Spinal cord (tissue), 10 donors: ENCODE results near the gene LIAS. TPM values are rescaled to one million over a fixed set of nuclear protein-coding genes. Genes with fewer than 3 reads are reported as not detected.
"Not testable (repeated sequence)": the region's sequence is repeated elsewhere in the genome, so short reads cannot be mapped to it uniquely, and the experiment has no call there.

Experiments used
- DNase-seq, 6 donors: peaks; one replicate each; pipeline versions ENCODE4 v3.0.0 to v3.0.0-alpha.2; 2013 to 2015; ENCODE audit warnings: low spot score in 6 of 6, low read depth in 4 of 6
- H3K27ac ChIP-seq: one replicate; pipeline ENCODE4 v1.5.1; 2013; ENCODE audit warnings: low read depth, low read length, control low read depth
- H3K27me3 ChIP-seq: one replicate; pipeline ENCODE4 v1.6.1; 2013; ENCODE audit warnings: low read length; ENCODE audit not compliant: control insufficient read depth, insufficient read depth
- H3K36me3 ChIP-seq: one replicate; pipeline ENCODE4 v1.6.1; 2013; ENCODE audit warnings: low read length; ENCODE audit not compliant: control insufficient read depth, insufficient read depth
- H3K4me1 ChIP-seq: one replicate; pipeline ENCODE4 v1.6.1; 2013; ENCODE audit warnings: low read length; ENCODE audit not compliant: control insufficient read depth, insufficient read depth
- H3K4me3 ChIP-seq: one replicate; pipeline ENCODE4 v1.5.1; 2013; ENCODE audit warnings: low read depth, low read length, control low read depth
- H3K9me3 ChIP-seq: one replicate; pipeline ENCODE4 v1.6.1; 2013; ENCODE audit warnings: low read length; ENCODE audit not compliant: control insufficient read depth, insufficient read depth
- WGBS: methylation state at CpG from one replicate; pipeline ENCODE4 v1.1.5; 2013; ENCODE audit warnings: missing lambda C conversion rate; ENCODE audit not compliant: insufficient coverage; 5-methylcytosine and 5-hydroxymethylcytosine counted together
- polyA plus RNA-seq, 2 donors: library from polyadenylated mRNA; unstranded; fragments of 120-200 nt; gene quantifications; one replicate each; pipeline ENCODE4 v1.2.1, GENCODE V29; 2013; ENCODE audit not compliant: insufficient read length in 2 of 2
- total RNA-seq, 2 donors: library from RNA; depleted of rRNA in 1 of 2; stranded (reverse); fragments of 120-200 nt in 1 of 2; fragments of >200 nt in 1 of 2; gene quantifications; one replicate each; pipeline versions ENCODE4 v1.2.3 to v1.2.4, GENCODE V29; 2013 to 2014
- donor health status: healthy.

The LIAS gene
- total and polyA plus RNA-seq, 4 donors, result 17.2 to 25.4 (median 19.0) TPM

GRCh38 chr4:39494354-39494753 is 35.5 kb downstream of the LIAS start:
- no peak overlapping the region for H3K27ac ChIP-seq
- WGBS, result 100% methylated on average over 1 of the region's 1 CpG
- H3K9me3 ChIP-seq, result no peaks in the 10 kb centered on the region
- no peak overlapping the region for H3K4me3 ChIP-seq
- peaks cover 5% of the 10 kb centered on the region for H3K36me3 ChIP-seq
- DNase-seq, result no peak
- H3K27me3 ChIP-seq, result no peaks in the 10 kb centered on the region
- H3K4me1 ChIP-seq, result no peaks in the 10 kb centered on the region

DNA sequence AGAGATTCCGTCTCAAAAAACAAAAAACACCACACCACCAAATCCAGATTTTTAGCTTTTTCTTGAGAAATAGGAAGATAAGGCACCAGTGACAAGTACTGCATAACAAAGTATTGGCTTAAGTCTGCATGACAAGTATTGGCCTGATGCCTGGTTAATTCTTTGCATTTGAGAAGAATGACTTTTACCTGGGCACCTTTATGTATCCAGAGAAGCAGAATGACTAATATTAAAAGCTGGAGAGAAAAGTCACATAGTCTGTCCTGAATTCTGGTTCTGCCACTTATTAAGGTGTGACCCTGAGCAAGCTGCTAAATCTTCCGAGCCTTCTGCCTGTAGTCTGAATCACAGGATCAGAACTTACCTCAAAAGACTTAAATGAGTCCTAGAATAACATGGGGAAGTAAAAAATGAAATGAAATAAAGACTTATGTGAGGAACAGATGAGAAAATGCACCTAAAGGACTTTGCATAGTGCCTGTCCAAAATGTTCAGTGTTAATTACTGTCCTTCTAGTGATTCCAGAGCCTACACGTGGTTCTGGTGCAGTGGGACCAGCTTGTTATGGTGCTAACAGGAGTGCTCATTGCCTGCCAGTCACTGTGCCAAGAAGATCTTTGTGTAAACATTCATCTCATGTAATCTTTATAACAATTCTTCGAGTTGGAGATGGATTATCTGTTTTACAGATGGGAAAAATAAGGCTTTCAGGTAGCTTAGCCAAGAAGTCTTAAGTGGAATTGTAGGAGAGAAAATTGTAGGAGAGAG is 36.8 kb downstream of the LIAS start:
- Histone ChIP-seq H3K9me3 (no peaks in the 10 kb centered on the region), H3K27ac (no peak overlapping the region), H3K4me3 (no peak overlapping the region), H3K4me1 (no peaks in the 10 kb centered on the region), H3K36me3 (peaks cover 9% of the 10 kb centered on the region), H3K27me3 (no peaks in the 10 kb centered on the region)
- no peak for DNase-seq
- 89% methylated on average over 1 of the region's 4 CpGs for WGBS

DNA sequence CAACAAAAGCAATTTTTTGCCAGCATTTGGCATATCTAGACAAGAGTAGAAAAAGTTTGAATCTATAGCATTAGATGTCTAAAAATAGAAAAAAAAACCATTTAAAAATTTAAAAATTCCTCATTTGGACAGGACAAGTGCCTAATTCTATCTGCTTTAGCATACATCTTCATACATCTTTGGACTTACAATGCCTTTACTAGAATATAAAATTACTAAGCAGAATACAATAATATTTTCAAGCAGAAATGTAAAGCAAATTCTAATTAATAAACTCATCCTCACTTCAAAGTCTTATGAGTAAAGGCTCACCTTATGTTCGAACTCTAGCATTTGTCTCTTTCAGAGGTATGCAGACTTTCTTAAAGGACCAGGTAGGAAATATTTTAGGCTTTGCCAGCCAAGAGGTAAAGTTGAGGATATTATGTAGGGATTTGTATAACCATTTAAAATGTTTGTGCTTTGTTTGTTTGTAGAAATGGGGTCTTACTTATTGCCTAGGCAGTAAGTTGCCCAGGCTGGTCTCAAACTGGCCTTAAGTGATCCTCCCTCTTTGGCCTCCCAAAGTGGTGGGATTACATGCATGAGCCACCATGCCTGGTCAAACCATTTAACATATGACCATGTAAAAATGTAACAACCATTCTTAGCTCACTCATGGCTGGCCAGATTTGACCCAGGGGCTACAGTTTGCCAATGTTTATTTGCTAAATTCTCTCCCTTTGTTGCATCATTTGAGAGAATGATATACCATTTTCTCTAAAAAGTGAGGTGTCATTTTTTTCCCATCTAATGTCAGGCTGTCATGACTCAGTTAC is 39.3 kb downstream of the LIAS start:
- Histone ChIP-seq H3K27me3 (no peaks in the 10 kb centered on the region), H3K36me3 (peaks cover 27% of the 10 kb centered on the region), H3K9me3 (no peaks in the 10 kb centered on the region), H3K27ac (no peak overlapping the region), H3K4me3 (no peak overlapping the region), H3K4me1 (no peaks in the 10 kb centered on the region)
- DNase-seq, result no peak
- WGBS, result no CpG with 5 or more reads among the region's 1 CpG

GRCh38 chr4:39498727-39499020 is 39.8 kb downstream of the LIAS start:
- H3K4me3 ChIP-seq, result no peak overlapping the region
- no peaks in the 10 kb centered on the region for H3K9me3 ChIP-seq
- no peak for DNase-seq
- peaks cover 32% of the 10 kb centered on the region for H3K36me3 ChIP-seq
- no peaks in the 10 kb centered on the region for H3K27me3 ChIP-seq
- H3K27ac ChIP-seq, result no peak overlapping the region
- H3K4me1 ChIP-seq, result no peaks in the 10 kb centered on the region

- peaks cover 50% of the 10 kb centered on the region for H3K36me3 ChIP-seq
- H3K4me3 ChIP-seq, result no peak overlapping the region
- no peaks in the 10 kb centered on the region for H3K4me1 ChIP-seq
- no peaks in the 10 kb centered on the region for H3K27me3 ChIP-seq
- H3K27ac ChIP-seq, result no peak overlapping the region
- no peaks in the 10 kb centered on the region for H3K9me3 ChIP-seq
- no peak for DNase-seq
Observed at GRCh38 chr4:39502019-39502663, 43.3 kb downstream of the LIAS start.

DNA sequence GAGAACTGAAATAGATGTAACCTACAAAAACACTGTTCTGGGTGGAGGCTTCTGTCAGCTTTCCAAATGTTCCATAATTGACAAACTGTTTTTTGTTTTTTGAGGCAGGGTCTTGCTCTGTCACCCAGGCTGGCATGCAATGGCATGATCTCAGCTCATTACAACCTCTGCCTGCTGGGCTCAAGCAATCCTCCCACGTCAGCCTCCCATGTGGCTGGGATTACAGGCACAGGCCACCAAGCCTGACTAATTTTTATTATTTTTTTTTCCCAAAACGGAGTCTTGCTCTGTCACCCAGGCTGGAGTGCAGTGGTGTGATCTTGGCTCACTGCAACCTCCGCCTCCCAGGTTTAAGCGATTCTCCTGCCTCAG is 43.8 kb downstream of the LIAS start:
- 96% methylated on average over 4 of the region's 4 CpGs for WGBS
- DNase-seq, H3K4me3 ChIP-seq, H3K27me3 ChIP-seq, H3K4me1 ChIP-seq, H3K27ac ChIP-seq, H3K9me3 ChIP-seq: not testable (repeated sequence)
- H3K36me3 ChIP-seq, result peaks cover 52% of the 10 kb centered on the region

- Histone ChIP-seq H3K4me3 (no peak overlapping the region), H3K27me3 (no peaks in the 10 kb centered on the region), H3K27ac (no peak overlapping the region), H3K36me3 (peaks cover 60% of the 10 kb centered on the region), H3K4me1 (no peaks in the 10 kb centered on the region), H3K9me3 (no peaks in the 10 kb centered on the region)
- no peak for DNase-seq
- WGBS, result 100% methylated on average over 1 of the region's 2 CpGs
Observed at GRCh38 chr4:39504538-39504937, 45.7 kb downstream of the LIAS start.

- WGBS, result 100% methylated on average over 1 of the region's 1 CpG
- no peaks in the 10 kb centered on the region for H3K27me3 ChIP-seq
- H3K36me3 ChIP-seq, result peaks cover 56% of the 10 kb centered on the region
- no peak overlapping the region for H3K4me3 ChIP-seq
- no peak for DNase-seq
- H3K4me1 ChIP-seq, result no peaks in the 10 kb centered on the region
- no peak overlapping the region for H3K27ac ChIP-seq
- H3K9me3 ChIP-seq, result no peaks in the 10 kb centered on the region
Observed at GRCh38 chr4:39505581-39505980, 46.7 kb downstream of the LIAS start.

DNA sequence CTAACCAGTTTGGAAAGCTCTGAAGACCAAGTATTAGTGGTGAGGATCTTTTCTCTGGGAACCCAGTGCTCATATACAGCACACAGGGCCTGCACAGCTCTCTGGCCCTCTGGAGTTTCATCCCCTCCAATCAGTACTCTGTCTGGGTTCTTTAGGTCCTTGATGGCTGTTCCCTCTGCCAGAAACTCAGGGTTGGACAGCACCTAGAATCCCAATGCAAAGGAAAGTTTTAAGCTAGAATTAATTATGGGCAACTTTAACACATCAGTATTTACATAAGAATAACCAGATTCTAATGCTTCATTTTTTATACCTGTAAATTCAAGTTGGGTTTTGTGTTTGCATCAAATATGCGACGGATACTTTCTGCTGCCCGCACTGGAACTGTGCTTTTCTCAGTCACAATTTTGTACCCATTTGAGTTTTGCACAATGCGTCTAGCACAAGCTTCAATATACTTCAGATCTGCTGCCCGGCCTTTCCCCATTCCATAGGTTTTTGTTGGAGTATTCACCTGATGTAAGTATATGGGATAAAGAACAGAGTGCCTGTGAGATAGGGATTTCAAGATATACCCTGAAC is 51.6 kb downstream of the LIAS start:
- peaks cover 28% of the 10 kb centered on the region for H3K36me3 ChIP-seq
- no peaks in the 10 kb centered on the region for H3K27me3 ChIP-seq
- DNase-seq, result no peak
- no peaks in the 10 kb centered on the region for H3K9me3 ChIP-seq
- no peak overlapping the region for H3K27ac ChIP-seq
- no peaks in the 10 kb centered on the region for H3K4me1 ChIP-seq
- WGBS, result no CpG with 5 or more reads among the region's 5 CpGs
- H3K4me3 ChIP-seq, result no peak overlapping the region
